ENCODE results near the gene FLAD1.
A peak's percentile ranks its signal among the peaks of the same experiment; 100 is the strongest.

FLAD1 gene

GRCh38 chr1:155005076-155006011, 22.2 kb downstream of the FLAD1 start:
- no peak for DNase-seq

- no peak for DNase-seq
Observed at GRCh38 chr1:155006601-155007101, 23.5 kb downstream of the FLAD1 start.

GRCh38 chr1:155007251-155007828, 24.2 kb downstream of the FLAD1 start:
- DNase-seq, result no peak

- DNase-seq, result no peak
Observed at GRCh38 chr1:155008015-155008941, 25.1 kb downstream of the FLAD1 start.

GRCh38 chr1:155009221-155009711, 26.1 kb downstream of the FLAD1 start:
- no peak for DNase-seq

- no peak for DNase-seq
Observed at GRCh38 chr1:155009742-155010141, 26.6 kb downstream of the FLAD1 start.

- DNase-seq, result no peak
Observed at GRCh38 chr1:155010211-155010918, 27.2 kb downstream of the FLAD1 start.

GRCh38 chr1:155011004-155011416, 27.9 kb downstream of the FLAD1 start:
- DNase-seq, result no peak

GRCh38 chr1:155011437-155012025, 28.4 kb downstream of the FLAD1 start:
- DNase-seq, result no peak

GRCh38 chr1:155012026-155012546, 28.9 kb downstream of the FLAD1 start:
- DNase-seq, result no peak

GRCh38 chr1:155012776-155013602, 29.8 kb downstream of the FLAD1 start:
- no peak for DNase-seq

GRCh38 chr1:155013632-155014031, 30.5 kb downstream of the FLAD1 start:
- DNase-seq, result peak; percentile 38

GRCh38 chr1:155014709-155015508, 31.8 kb downstream of the FLAD1 start:
- no peak for DNase-seq

- DNase-seq, result no peak
Observed at GRCh38 chr1:155015527-155016230, 32.5 kb downstream of the FLAD1 start.

GRCh38 chr1:155016231-155016831, 33.2 kb downstream of the FLAD1 start:
- no peak for DNase-seq

- peak; percentile 85 for DNase-seq
Observed at GRCh38 chr1:155017041-155017945, 34.1 kb downstream of the FLAD1 start.

GRCh38 chr1:155017946-155018316, 34.8 kb downstream of the FLAD1 start:
- no peak for DNase-seq

Measured in effector CD4-positive, alpha-beta T cell (primary cell).